HG02588 (cell line): Measurements from ENCODE around the gene DISP3.

Source experiments
- ATAC-seq: cut with Tn5 transposase; IDR thresholded peaks from one replicate; pipeline ENCODE4 v1.9.1; 2021; ENCODE audit warnings: mild to moderate bottlenecking, moderate library complexity; ENCODE audit not compliant: unreplicated experiment

The DISP3 gene

GRCh38 chr1:11486231-11487009 lies 7.5 kb downstream of the DISP3 start:
- no peak for ATAC-seq

- ATAC-seq, result no peak
Observed at GRCh38 chr1:11487196-11487751, 8.3 kb downstream of the DISP3 start.

GRCh38 chr1:11488201-11488770 lies 9.3 kb downstream of the DISP3 start:
- ATAC-seq, result no peak

GRCh38 chr1:11488966-11489625 lies 10.1 kb downstream of the DISP3 start:
- no peak for ATAC-seq

GRCh38 chr1:11492235-11492634 lies 13.3 kb downstream of the DISP3 start:
- no peak for ATAC-seq

- ATAC-seq, result no peak
Observed at GRCh38 chr1:11493972-11494655, 15.2 kb downstream of the DISP3 start.

GRCh38 chr1:11494771-11495170 lies 15.8 kb downstream of the DISP3 start:
- no peak for ATAC-seq

GRCh38 chr1:11495579-11495978 lies 16.6 kb downstream of the DISP3 start:
- ATAC-seq, result no peak

GRCh38 chr1:11496551-11497080 lies 17.7 kb downstream of the DISP3 start:
- no peak for ATAC-seq

- ATAC-seq, result no peak
Observed at GRCh38 chr1:11498956-11499594, 20.1 kb downstream of the DISP3 start.

- ATAC-seq, result no peak
Observed at GRCh38 chr1:11499601-11500331, 20.8 kb downstream of the DISP3 start.

- no peak for ATAC-seq
Observed at GRCh38 chr1:11500881-11501280, 21.9 kb downstream of the DISP3 start.

GRCh38 chr1:11501491-11501897 lies 22.5 kb downstream of the DISP3 start:
- ATAC-seq, result no peak

GRCh38 chr1:11501906-11502485 lies 23.0 kb downstream of the DISP3 start:
- no peak for ATAC-seq

GRCh38 chr1:11502516-11502915 lies 23.6 kb downstream of the DISP3 start:
- ATAC-seq, result no peak

- no peak for ATAC-seq
Observed at GRCh38 chr1:11504599-11504998, 25.6 kb downstream of the DISP3 start.

GRCh38 chr1:11505591-11506538 lies 26.9 kb downstream of the DISP3 start:
- ATAC-seq, result no peak

- ATAC-seq, result no peak
Observed at GRCh38 chr1:11507309-11507708, 28.4 kb downstream of the DISP3 start.
